Endothelial cell of umbilical vein (primary cell): ENCODE data around the gene GPD1. TPM values are rescaled to one million over a fixed set of nuclear protein-coding genes. Genes with fewer than 3 reads are reported as not detected.

Experiments used
- BruUV-seq: library from RNA; stranded (reverse); fragments of 400-500 nt; replicated peaks from 2 replicates; lab custom pipeline; 2021; lab: Mats Ljungman, UMichigan
- CTCF ChIA-PET: fragments of 300-600, 350-600 bp; sonication (Branson Sonifier 250); formaldehyde crosslinking; loops from one replicate; lab custom pipeline; 2021; ENCODE audit warnings: antibody characterized with exemption, inconsistent platforms; lab: Charles Lee
- POLR2A ChIA-PET: fragments of 300-600, 350-600 bp; sonication (Branson Sonifier 250); formaldehyde crosslinking; loops from one replicate; lab custom pipeline; 2021; ENCODE audit warnings: antibody characterized with exemption, inconsistent platforms; lab: Charles Lee
- DNase-seq: peaks from one replicate; pipeline ENCODE4 v3.0.0-alpha.2; 2011; ENCODE audit warnings: low read depth, low spot score
- FAIRE-seq: peaks from 2 replicates; lab custom pipeline; 2011; peaks lifted over from hg19 to GRCh38; lab: Jason Lieb, UNC
- H2AFZ ChIP-seq: 2 replicates; pipeline ENCODE4 v1.6.0; 2012; ENCODE audit warnings: low read depth, low read length, control low read depth, inconsistent platforms
- H3K27ac ChIP-seq: 2 replicates; pipeline ENCODE4 v1.5.1; 2011; ENCODE audit warnings: low read depth, mild to moderate bottlenecking, control low read depth, low read length, moderate library complexity; ENCODE audit not compliant: insufficient read depth
- H3K27me3 ChIP-seq, 2 experiments: 2 replicates each; pipeline versions ENCODE4 v1.6.0 to v1.6.1; 2011; ENCODE audit warnings: low read length in 2 of 2, mixed read lengths in 1 of 2; ENCODE audit not compliant: control insufficient read depth in 2 of 2, insufficient read depth in 2 of 2
- H3K36me3 ChIP-seq, 2 experiments: 2 replicates in 1 of 2; 3 replicates in 1 of 2; pipeline ENCODE4 v1.5.1; 2011; ENCODE audit warnings: low read length in 2 of 2, mild to moderate bottlenecking in 1 of 2, moderate library complexity in 1 of 2; ENCODE audit not compliant: control insufficient read depth in 2 of 2, insufficient read depth in 2 of 2; ENCODE audit errors: extremely low read depth in 1 of 2
- H3K4me1 ChIP-seq: 3 replicates; pipeline ENCODE4 v1.5.1; 2011; ENCODE audit warnings: mild to moderate bottlenecking, low read length; ENCODE audit not compliant: control insufficient read depth, insufficient read depth; ENCODE audit errors: extremely low read depth
- H3K4me2 ChIP-seq: 2 replicates; pipeline ENCODE4 v1.6.1; 2011; ENCODE audit warnings: low read length, control low read depth, mixed read lengths; ENCODE audit not compliant: insufficient read depth
- H3K4me3 ChIP-seq, 3 experiments: fragments of 200-600 bp in 1 of 3; sonication (generic), shearing (Covaris generic) in 1 of 3; replicated peaks in 1 of 3; 2 replicates each; pipeline ENCODE4 v1.5.1; 2011 to 2016; ENCODE audit warnings: control low read depth in 3 of 3, low read length in 3 of 3, mild to moderate bottlenecking in 2 of 3, inconsistent platforms in 1 of 3, low read depth in 1 of 3, moderate library complexity in 1 of 3; ENCODE audit not compliant: insufficient read depth in 1 of 3
- H3K79me2 ChIP-seq: 2 replicates; pipeline ENCODE4 v1.6.0; 2012; ENCODE audit warnings: low read length, inconsistent platforms; ENCODE audit not compliant: control insufficient read depth, insufficient read depth
- H3K9ac ChIP-seq: replicated peaks from 2 replicates; pipeline ENCODE3; 2011; ENCODE audit warnings: low read length, control low read depth; ENCODE audit not compliant: insufficient read depth; ENCODE audit errors: extremely low read depth
- H3K9me1 ChIP-seq: replicated peaks from 3 replicates; pipeline ENCODE4 v1.6.0; 2011; ENCODE audit warnings: mild to moderate bottlenecking, low read length; ENCODE audit not compliant: control insufficient read depth, insufficient read depth; ENCODE audit errors: extremely low read depth
- H3K9me3 ChIP-seq: replicated peaks from 2 replicates; pipeline ENCODE4 v1.5.1; 2012; ENCODE audit warnings: low read length, inconsistent platforms; ENCODE audit not compliant: control insufficient read depth, insufficient read depth
- H4K20me1 ChIP-seq: replicated peaks from 2 replicates; pipeline ENCODE3; 2011; ENCODE audit warnings: mild to moderate bottlenecking, low read length; ENCODE audit not compliant: control insufficient read depth, insufficient read depth; ENCODE audit errors: extremely low read depth
- CTCF ChIP-seq, 2 donors: IDR thresholded peaks; 1 replicate in 1 of 2; 2 replicates in 1 of 2; pipeline ENCODE4 v1.5.1; 2011; ENCODE audit warnings: low read length in 2 of 2, mild to moderate bottlenecking in 2 of 2, moderate library complexity in 2 of 2, control low read depth in 1 of 2, inconsistent platforms in 1 of 2, low read depth in 1 of 2; ENCODE audit not compliant: insufficient read depth in 1 of 2; ENCODE audit errors: extremely low read depth in 1 of 2
- EZH2 ChIP-seq: IDR thresholded peaks from 2 replicates; pipeline ENCODE4 v1.6.1; 2012; ENCODE audit warnings: borderline replicate concordance, low read depth, mild to moderate bottlenecking, moderate library complexity, low read length, inconsistent platforms; ENCODE audit not compliant: severe bottlenecking
- FOS ChIP-seq: IDR thresholded peaks from 2 replicates; pipeline ENCODE4 v1.6.1; 2011; ENCODE audit warnings: mild to moderate bottlenecking, low read length, moderate library complexity, borderline replicate concordance; ENCODE audit not compliant: insufficient read depth
- GATA2 ChIP-seq: IDR thresholded peaks from 2 replicates; pipeline ENCODE4 v1.7.0; 2011; ENCODE audit warnings: low read depth, mild to moderate bottlenecking, moderate library complexity, mixed read lengths, low read length; ENCODE audit not compliant: insufficient read length, insufficient read depth
- JUN ChIP-seq: IDR thresholded peaks from 2 replicates; pipeline ENCODE4 v1.6.1; 2011; ENCODE audit warnings: borderline replicate concordance, low read depth; ENCODE audit not compliant: insufficient read length, insufficient read depth
- MAX ChIP-seq: IDR thresholded peaks from 2 replicates; pipeline ENCODE4 v1.6.1; 2011; ENCODE audit not compliant: insufficient read depth, insufficient read length
- MYC ChIP-seq: IDR thresholded peaks from one replicate; pipeline ENCODE4 v1.6.1; 2011; ENCODE audit warnings: mild to moderate bottlenecking, low read depth, low read length
- POLR2A ChIP-seq: IDR thresholded peaks from 2 replicates; pipeline ENCODE4 v1.6.1; 2012; ENCODE audit warnings: low read depth, mild to moderate bottlenecking, control low read depth, low read length
- POLR2AphosphoS5 ChIP-seq: IDR thresholded peaks from 2 replicates; pipeline ENCODE4 v1.6.1; 2012; ENCODE audit warnings: low read depth, mild to moderate bottlenecking, control low read depth, low read length, moderate library complexity; ENCODE audit not compliant: insufficient read depth
- dilution Hi-C: fragments of 300-500 bp; cut with MboI; formaldehyde crosslinking; loops from one replicate; pipeline ENCODE4 v1.15.0; 2019; ENCODE audit warnings: low sequenced_read_pairs; ENCODE audit not compliant: extremely low pct_ligation_motif_present
- intact Hi-C: fragments of 100-400 bp; cut with micrococcal nuclease; formaldehyde crosslinking; loops from one replicate; pipeline ENCODE4 v1.10.0; 2022
- polyA plus RNA-seq, 4 experiments: library from polyadenylated mRNA; depleted of rRNA in 3 of 4; stranded (reverse) in 3 of 4; unstranded in 1 of 4; fragments of >200 nt; gene quantifications; 2 replicates each; pipeline versions ENCODE4 v1.2.1 to v1.2.3, GENCODE V29; 2011 to 2012; ENCODE audit warnings: missing spikeins in 1 of 4
- total RNA-seq: library from RNA; stranded (reverse); gene quantifications from 2 replicates; pipeline ENCODE4 v1.2.3, GENCODE V29; 2021

The GPD1 gene
- total and polyA plus RNA-seq, 2 donors (not counting 3 experiments of a cell fraction or from before 2014, with no cell fraction given): 0.07 TPM; not detected in 1

DNA sequence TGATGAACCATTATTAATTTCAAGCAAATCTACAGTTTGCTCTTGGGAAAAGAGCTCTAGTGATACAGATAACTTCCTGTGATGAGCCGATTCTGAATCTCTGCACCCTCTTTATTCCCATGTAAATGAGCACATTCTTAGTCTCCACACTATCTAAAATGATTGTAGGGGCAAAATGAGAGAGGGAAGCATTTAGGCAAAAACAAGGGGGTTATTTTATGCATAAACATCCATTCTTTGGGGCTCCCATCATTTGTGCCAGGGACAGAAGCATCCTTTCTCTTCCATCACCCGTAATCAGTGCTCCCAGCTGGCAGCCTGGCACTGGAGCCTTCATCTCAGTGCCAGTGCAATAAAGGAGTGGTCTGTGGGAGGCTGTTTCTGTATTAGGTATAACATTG, 1.7 kb upstream of the GPD1 start:
- Histone ChIP-seq H3K9ac (no peak overlapping the region), H3K36me3 (peaks cover 7 to 26% of the 10 kb centered on the region in 2 experiments), H3K4me2 (no peak overlapping the region), H3K9me3 (no peaks in the 10 kb centered on the region), H3K4me1 (no peaks in the 10 kb centered on the region), H3K27ac (no peak overlapping the region), H3K79me2 (no peaks in the 10 kb centered on the region), H4K20me1 (no peaks in the 10 kb centered on the region), H3K27me3 (no peaks in the 10 kb centered on the region), H3K9me1 (no peaks in the 10 kb centered on the region), H3K4me3 (no peak overlapping the region), H2AFZ (no peak overlapping the region)
- no TSS peak for BruUV-seq
- dilution Hi-C loops (no loop called here), intact Hi-C loops (no loop called here)
- ChIA-PET POLR2A (no interaction called here), CTCF (interaction anchor here (0.8 to 6.4 kb wide), 6 partner anchors 9 to 212 kb away, joined by 3 to 80 read pairs (median 7); partner anchors contain the start of genes COX14 and SMARCD1)
- FAIRE-seq (no peak), DNase-seq (no peak)
- TF ChIP-seq JUN (no peak), MAX (no peak), FOS (no peak), POLR2AphosphoS5 (no peak), POLR2A (no peak), EZH2 (no peak), MYC (no peak), CTCF (IDR thresholded peaks at IDR 0.05; ENCODE audit: extremely low read depth in 1 of 2, insufficient read depth in 1 of 2, low read depth in 1 of 2, low read length in 2 of 2) (no peak), GATA2 (no peak)
